ENCODE results near the gene ARHGEF6.

ARHGEF6 gene

GRCh38 chrX:136745215-136746173 lies 35.2 kb downstream of the ARHGEF6 start:
- no peak for DNase-seq (ENCODE audit: low spot score)

- DNase-seq (ENCODE audit: low spot score), result no peak
Observed at GRCh38 chrX:136742721-136743379, 37.9 kb downstream of the ARHGEF6 start.

- DNase-seq (ENCODE audit: low spot score), result no peak
Observed at GRCh38 chrX:136738049-136738729, 42.5 kb downstream of the ARHGEF6 start.

- DNase-seq (ENCODE audit: low spot score), result no peak
Observed at GRCh38 chrX:136736690-136737089, 44.0 kb downstream of the ARHGEF6 start.

- no peak for DNase-seq (ENCODE audit: low spot score)
Observed at GRCh38 chrX:136735601-136736000, 45.1 kb downstream of the ARHGEF6 start.

GRCh38 chrX:136733613-136734012 lies 47.1 kb downstream of the ARHGEF6 start:
- DNase-seq (ENCODE audit: low spot score), result no peak

GRCh38 chrX:136731798-136732197 lies 48.9 kb downstream of the ARHGEF6 start:
- DNase-seq (ENCODE audit: low spot score), result no peak

GRCh38 chrX:136731207-136731782 lies 49.4 kb downstream of the ARHGEF6 start:
- DNase-seq (ENCODE audit: low spot score), result no peak

- DNase-seq (ENCODE audit: low spot score), result no peak
Observed at GRCh38 chrX:136728393-136728792, 52.3 kb downstream of the ARHGEF6 start.

GRCh38 chrX:136725441-136726104 lies 55.2 kb downstream of the ARHGEF6 start:
- DNase-seq (ENCODE audit: low spot score), result no peak

GRCh38 chrX:136718091-136718490 lies 62.6 kb downstream of the ARHGEF6 start:
- DNase-seq (ENCODE audit: low spot score), result no peak

GRCh38 chrX:136714626-136715599 lies 65.8 kb downstream of the ARHGEF6 start:
- no peak for DNase-seq (ENCODE audit: low spot score)

GRCh38 chrX:136712650-136713310 lies 68.0 kb downstream of the ARHGEF6 start:
- DNase-seq (ENCODE audit: low spot score), result no peak

- no peak for DNase-seq (ENCODE audit: low spot score)
Observed at GRCh38 chrX:136711147-136711546, 69.6 kb downstream of the ARHGEF6 start.

- DNase-seq (ENCODE audit: low spot score), result no peak
Observed at GRCh38 chrX:136710325-136710951, 70.3 kb downstream of the ARHGEF6 start.

- no peak for DNase-seq (ENCODE audit: low spot score)
Observed at GRCh38 chrX:136708348-136708747, 72.4 kb downstream of the ARHGEF6 start.

GRCh38 chrX:136697156-136697555 lies 83.6 kb downstream of the ARHGEF6 start:
- DNase-seq (ENCODE audit: low spot score), result no peak

GRCh38 chrX:136694431-136695087 lies 86.2 kb downstream of the ARHGEF6 start:
- DNase-seq (ENCODE audit: low spot score), result no peak

- no peak for DNase-seq (ENCODE audit: low spot score)
Observed at GRCh38 chrX:136692271-136692670, 88.5 kb downstream of the ARHGEF6 start.

All from ecto neural progenitor cell (in vitro differentiated cells).